ENCODE results near the gene GET3. TPM values are rescaled to one million over a fixed set of nuclear protein-coding genes. Genes with fewer than 3 reads are reported as not detected.

GET3 gene
- total RNA-seq, 1 experiment from 2014 or later = 53.8 TPM

DNA sequence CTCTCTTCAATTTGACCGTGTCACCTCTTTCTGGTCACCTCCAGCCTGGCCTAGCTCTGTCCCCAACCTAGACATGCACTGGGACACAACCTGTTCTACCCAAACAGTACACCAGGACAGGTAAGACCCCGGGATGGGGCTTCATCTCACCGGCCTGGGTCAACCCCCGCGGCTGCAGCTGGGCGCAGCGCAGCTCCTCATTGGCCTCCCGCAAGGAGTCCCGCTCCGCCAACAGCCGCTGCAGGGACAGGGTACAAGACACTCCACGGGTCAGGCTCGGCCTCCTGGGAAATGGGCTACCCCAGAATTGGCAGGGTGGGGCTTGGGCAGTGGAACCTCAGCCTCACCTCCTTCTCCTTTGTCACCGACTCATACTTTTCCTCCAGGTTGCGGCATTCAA is 30.4 kb downstream of the GET3 start:
- no TSS peak for BruUV-seq (replicated peaks)
- TF ChIP-seq, protein P1, sequence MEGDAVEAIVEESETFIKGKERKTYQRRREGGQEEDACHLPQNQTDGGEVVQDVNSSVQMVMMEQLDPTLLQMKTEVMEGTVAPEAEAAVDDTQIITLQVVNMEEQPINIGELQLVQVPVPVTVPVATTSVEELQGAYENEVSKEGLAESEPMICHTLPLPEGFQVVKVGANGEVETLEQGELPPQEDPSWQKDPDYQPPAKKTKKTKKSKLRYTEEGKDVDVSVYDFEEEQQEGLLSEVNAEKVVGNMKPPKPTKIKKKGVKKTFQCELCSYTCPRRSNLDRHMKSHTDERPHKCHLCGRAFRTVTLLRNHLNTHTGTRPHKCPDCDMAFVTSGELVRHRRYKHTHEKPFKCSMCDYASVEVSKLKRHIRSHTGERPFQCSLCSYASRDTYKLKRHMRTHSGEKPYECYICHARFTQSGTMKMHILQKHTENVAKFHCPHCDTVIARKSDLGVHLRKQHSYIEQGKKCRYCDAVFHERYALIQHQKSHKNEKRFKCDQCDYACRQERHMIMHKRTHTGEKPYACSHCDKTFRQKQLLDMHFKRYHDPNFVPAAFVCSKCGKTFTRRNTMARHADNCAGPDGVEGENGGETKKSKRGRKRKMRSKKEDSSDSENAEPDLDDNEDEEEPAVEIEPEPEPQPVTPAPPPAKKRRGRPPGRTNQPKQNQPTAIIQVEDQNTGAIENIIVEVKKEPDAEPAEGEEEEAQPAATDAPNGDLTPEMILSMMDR (IDR thresholded peaks at IDR 0.05; ENCODE audit: unreplicated experiment) = no peak
- Mint-ChIP-seq H3K27ac (ENCODE audit: unreplicated experiment) (no peak overlapping the region), H3K4me3 (ENCODE audit: low read depth, unreplicated experiment) (no peak overlapping the region), H3K9me3 (ENCODE audit: low read depth, unreplicated experiment) (no peaks in the 10 kb centered on the region), H3K4me1 (ENCODE audit: low read depth, unreplicated experiment) (no peaks in the 10 kb centered on the region), H3K27me3 (ENCODE audit: unreplicated experiment) (no peaks in the 10 kb centered on the region), H3K36me3 (ENCODE audit: insufficient read depth, unreplicated experiment) (peaks cover 49% of the 10 kb centered on the region)
- DNase-seq = no peak
- CTCF ChIA-PET = interaction anchor here (0.6 kb wide), 1 partner anchor 217 kb away, joined by 3 read pairs; no protein-coding TSS in a partner anchor
- intact Hi-C loops (cut with micrococcal nuclease; ENCODE audit: unreplicated experiment) = no loop called here

DNA sequence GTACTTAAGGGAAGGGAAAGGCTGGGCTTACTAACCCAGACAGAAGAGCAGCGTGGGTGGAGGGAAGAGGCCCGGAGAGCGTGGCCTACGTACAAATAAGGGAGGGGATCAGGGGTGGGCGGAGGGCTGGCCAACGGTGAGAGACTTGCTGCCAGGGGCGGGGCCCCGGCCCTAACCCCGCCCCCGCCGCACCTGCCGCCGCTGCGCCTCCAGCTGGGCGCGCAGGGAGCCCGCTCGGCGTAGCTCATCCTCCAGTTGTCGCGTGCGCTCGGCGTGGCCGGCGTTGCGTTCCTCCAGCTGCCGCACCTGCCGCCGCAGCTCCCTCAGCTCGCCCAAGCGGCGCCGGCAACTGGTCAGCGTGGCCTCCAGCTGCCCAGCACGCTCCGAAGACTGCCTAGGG is 32.4 kb downstream of the GET3 start:
- no peaks in the 10 kb centered on the region for H3K27me3 Mint-ChIP-seq (ENCODE audit: unreplicated experiment)
- no peak overlapping the region for H3K27ac Mint-ChIP-seq (ENCODE audit: unreplicated experiment)
- CTCF ChIA-PET = no interaction called here
- no TSS peak for BruUV-seq (replicated peaks)
- TF ChIP-seq, protein P1 (IDR thresholded peaks at IDR 0.05; ENCODE audit: unreplicated experiment) = no peak
- no peak for DNase-seq
- H3K9me3 Mint-ChIP-seq (ENCODE audit: low read depth, unreplicated experiment) = no peaks in the 10 kb centered on the region
- H3K4me1 Mint-ChIP-seq (ENCODE audit: low read depth, unreplicated experiment) = peaks cover 12% of the 10 kb centered on the region
- intact Hi-C loops (cut with micrococcal nuclease; ENCODE audit: unreplicated experiment) = no loop called here
- H3K4me3 Mint-ChIP-seq (ENCODE audit: low read depth, unreplicated experiment) = no peak overlapping the region
- peaks cover 56% of the 10 kb centered on the region for H3K36me3 Mint-ChIP-seq (ENCODE audit: insufficient read depth, unreplicated experiment)

- no peaks in the 10 kb centered on the region for H3K27me3 Mint-ChIP-seq (ENCODE audit: unreplicated experiment)
- H3K36me3 Mint-ChIP-seq (ENCODE audit: insufficient read depth, unreplicated experiment) = peaks cover 60% of the 10 kb centered on the region
- no peak overlapping the region for H3K4me3 Mint-ChIP-seq (ENCODE audit: low read depth, unreplicated experiment)
- intact Hi-C loops (cut with micrococcal nuclease; ENCODE audit: unreplicated experiment) = no loop called here
- H3K4me1 Mint-ChIP-seq (ENCODE audit: low read depth, unreplicated experiment) = peaks cover 12% of the 10 kb centered on the region
- H3K9me3 Mint-ChIP-seq (ENCODE audit: low read depth, unreplicated experiment) = no peaks in the 10 kb centered on the region
- CTCF ChIA-PET = no interaction called here
- TF ChIP-seq, protein P1 (IDR thresholded peaks at IDR 0.05; ENCODE audit: unreplicated experiment) = no peak
- H3K27ac Mint-ChIP-seq (ENCODE audit: unreplicated experiment) = no peak overlapping the region
- no TSS peak for BruUV-seq (replicated peaks)
- no peak for DNase-seq
Measured at GRCh38 chr19:12770922-12771321, 33.6 kb downstream of the GET3 start.

GRCh38 chr19:12772323-12772722 is 35.0 kb downstream of the GET3 start:
- H3K27me3 Mint-ChIP-seq (ENCODE audit: unreplicated experiment) = no peaks in the 10 kb centered on the region
- H3K4me3 Mint-ChIP-seq (ENCODE audit: low read depth, unreplicated experiment) = no peak overlapping the region
- H3K4me1 Mint-ChIP-seq (ENCODE audit: low read depth, unreplicated experiment) = peaks cover 12% of the 10 kb centered on the region
- no TSS peak for BruUV-seq (replicated peaks)
- DNase-seq = no peak
- CTCF ChIA-PET = no interaction called here
- intact Hi-C loops (cut with micrococcal nuclease; ENCODE audit: unreplicated experiment) = no loop called here
- H3K27ac Mint-ChIP-seq (ENCODE audit: unreplicated experiment) = no peak overlapping the region
- peaks cover 61% of the 10 kb centered on the region for H3K36me3 Mint-ChIP-seq (ENCODE audit: insufficient read depth, unreplicated experiment)
- no peaks in the 10 kb centered on the region for H3K9me3 Mint-ChIP-seq (ENCODE audit: low read depth, unreplicated experiment)
- TF ChIP-seq, protein P1 (IDR thresholded peaks at IDR 0.05; ENCODE audit: unreplicated experiment) = no peak
